GM10847 (cell line): ENCODE measurements around the gene PXN.

ENCODE experiments used
- POLR2A ChIP-seq: IDR thresholded peaks from 2 replicates; pipeline ENCODE4 v1.6.1; 2011; ENCODE audit not compliant: insufficient read length; ENCODE audit errors: extremely low read depth

PXN gene

DNA sequence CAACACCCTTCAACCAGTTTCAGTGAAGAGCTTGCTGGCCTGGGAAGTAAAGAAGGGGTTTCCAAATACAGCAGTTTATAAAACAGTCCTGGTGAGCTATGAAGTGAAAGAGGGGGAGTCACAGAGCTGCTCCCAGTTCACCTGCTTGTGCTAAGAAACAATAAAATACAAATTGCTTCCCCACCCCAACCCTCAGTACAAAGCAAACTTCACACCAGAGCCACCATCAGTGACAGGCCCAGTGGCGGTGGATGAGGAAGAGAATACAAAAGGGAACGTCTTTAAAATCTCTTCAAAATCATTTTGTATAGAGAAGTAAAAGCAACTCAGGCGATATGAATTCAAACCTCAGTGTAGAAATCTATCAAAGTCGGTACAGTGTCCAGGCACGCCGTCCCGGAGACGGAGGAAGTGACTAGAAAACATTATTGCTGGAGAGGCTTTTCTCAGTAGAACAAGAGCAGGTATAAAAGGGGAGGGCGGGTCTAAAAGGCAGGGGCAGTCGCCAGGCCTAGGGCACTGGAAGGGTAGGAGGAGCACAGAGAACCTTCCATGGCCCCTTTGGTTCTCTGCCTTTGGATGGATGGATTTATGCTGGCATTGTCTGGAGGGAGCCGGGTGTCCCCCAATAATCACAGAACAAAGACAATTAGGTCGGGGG lies 54.2 kb downstream of the PXN start:
- no peak for TF ChIP-seq POLR2A

DNA sequence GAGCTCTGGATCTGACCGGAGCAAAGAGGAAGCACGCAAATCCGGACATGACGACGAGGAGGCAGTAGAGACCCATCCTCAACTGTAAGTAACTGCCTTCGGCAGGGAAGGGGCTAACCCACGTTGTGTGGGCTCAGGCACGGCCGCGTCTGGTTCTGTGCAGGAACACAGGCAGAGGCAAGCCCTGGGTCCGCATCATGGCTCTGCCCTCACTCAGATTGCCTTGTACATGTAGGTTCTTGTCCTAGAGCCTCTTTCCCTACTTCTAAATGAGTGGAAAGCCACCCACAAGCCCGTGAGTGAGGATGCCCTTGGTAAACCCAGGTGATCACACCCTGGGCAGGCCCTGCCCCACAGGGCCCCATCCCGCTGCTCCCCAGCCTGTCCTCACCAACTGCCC lies 55.7 kb downstream of the PXN start:
- TF ChIP-seq POLR2A = no peak

DNA sequence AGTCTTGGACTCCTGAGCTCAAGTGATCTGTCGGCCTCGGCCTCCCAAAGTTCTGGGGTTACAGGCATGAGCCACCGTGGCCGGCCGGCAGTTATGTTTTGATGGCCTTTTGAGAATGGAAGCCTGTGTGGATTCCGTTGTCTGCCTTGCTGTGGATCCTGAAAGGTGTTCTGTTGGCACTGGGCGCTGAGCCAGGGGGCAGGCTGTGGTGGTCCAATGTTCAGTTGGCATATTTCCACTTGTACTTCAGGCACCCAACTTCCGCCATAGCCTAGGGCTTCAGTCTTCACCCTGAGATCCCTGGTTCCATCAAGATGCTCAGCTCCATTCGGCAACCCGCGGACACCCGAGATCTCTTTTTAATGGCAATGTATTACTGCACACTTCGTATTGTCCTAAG lies 58.3 kb downstream of the PXN start:
- TF ChIP-seq POLR2A = no peak

DNA sequence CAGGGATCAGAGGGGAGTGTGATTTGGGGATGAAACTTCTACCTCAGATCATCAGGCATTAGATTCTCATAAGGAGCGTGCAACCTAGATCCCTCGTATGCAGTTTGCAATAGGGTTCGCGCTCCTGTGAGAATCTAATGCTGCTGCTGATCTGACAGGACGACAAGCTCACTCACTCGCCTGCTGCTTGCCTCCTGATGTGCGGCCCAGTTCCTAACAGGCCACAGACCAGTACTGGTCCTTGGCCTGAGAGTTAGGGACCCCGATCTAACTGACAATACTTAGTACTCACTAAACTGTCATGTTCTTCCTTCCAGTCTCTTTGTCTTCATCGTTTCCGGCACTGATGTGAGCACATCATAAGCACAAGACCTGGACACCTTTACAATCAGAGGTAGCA lies 59.3 kb downstream of the PXN start:
- TF ChIP-seq POLR2A = no peak

- no peak for TF ChIP-seq POLR2A
Measured at GRCh38 chr12:120204171-120204570, 61.4 kb downstream of the PXN start.

DNA sequence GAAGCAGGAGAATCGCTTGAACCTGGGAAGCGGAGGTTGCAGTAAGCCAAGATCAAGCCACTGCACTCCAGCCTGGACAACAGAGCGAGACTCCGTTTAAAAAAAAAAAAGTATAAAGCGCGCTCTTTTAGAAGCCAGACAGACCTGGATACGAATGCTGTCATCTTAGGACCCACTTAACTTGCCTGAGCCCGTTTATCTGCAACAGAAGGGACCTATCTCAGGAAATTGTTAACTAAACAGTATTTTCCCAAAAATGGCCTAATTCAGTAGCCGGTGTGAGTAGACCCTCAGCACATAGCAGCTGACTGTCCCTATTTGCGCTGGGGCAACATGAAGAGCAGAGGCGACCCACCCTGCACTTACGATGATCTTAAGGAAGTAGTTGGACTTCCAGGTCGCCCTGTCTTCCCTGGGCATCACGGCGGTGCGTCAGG lies 65.1 kb downstream of the PXN start:
- TF ChIP-seq POLR2A = no peak

- TF ChIP-seq POLR2A = no peak
Measured at GRCh38 chr12:120199595-120200306, 65.8 kb downstream of the PXN start.

DNA sequence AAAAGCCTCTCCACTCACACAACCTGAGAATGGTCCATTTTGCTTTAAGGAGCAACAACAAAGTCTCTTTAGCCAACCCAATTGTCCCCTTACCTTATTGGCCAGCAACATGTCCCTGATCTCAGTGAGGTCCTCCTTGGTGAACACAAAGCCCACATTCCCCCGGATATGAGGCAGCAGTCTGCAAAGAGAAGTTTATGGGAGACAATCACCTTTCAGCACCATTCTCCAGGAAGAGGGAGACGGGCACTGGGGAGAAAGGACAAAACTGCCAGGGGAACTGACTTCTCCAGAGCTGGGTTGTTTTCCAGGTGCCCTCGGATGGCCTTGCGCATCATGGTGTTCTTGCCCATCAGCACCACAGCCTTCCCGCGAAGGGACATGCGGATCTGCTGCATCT lies 66.5 kb downstream of the PXN start:
- TF ChIP-seq POLR2A = no peak

- no peak for TF ChIP-seq POLR2A
Measured at GRCh38 chr12:120197542-120197887, 68.0 kb downstream of the PXN start.

DNA sequence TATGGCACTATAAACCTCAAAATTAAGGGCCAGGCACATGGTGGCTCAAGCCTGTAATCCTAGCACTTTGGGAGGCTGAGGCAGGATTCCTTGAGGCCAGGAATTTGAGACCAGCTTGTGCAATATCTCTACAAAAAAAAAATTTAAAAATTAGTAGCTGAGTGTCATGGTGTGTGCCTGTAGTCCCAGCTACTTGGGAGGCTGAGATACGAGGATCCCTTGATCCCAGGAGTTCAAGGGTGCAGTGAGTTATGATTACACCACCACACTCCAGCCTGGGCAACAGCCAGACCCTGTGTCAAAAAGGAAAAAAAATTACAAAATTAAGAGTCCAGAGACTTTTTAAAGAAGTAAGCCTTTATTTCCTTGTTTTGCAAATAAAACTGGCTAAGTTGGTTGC lies 69.2 kb downstream of the PXN start:
- TF ChIP-seq POLR2A = no peak

DNA sequence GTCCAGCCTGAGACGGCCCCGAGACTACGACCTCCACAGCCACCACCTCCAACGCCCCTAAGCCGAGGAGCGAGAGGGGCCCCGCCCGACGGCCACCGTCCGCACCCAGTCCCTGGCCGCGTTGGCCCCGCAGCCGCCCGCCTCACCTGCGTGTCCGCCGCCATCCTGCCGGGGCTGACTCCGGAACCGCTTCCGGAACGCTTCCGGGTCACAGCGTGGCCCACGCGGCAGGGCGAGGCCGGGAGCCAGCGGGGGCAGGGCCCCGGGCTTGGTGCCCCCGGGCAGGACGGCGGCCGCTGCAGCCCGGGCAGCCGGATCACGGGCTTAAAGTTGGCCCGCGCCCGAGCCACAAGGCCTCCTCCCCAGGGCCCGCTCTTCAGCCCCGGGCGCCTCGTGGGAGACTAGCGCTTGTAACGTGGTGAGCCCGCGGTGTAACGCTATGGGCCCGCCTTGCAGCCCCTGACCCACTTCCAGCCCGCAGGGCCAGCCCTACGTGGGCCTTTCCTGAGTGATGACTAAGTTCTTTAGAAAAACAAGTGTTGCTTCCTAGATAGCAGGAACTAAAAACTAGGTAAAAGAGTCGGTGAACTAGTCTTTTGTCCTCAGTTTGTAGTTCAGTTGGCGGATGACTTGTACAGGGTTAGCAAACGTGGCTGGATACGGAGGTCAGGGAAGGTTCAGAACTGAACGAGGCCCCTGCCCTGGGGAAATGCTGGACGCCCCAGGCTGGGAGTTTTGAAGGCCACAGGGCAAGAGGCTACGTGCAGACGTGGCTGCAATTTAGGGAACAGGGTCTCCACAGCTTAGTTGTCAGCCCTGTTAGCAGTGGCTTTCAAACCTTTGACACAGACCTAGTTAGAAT lies 70.8 kb downstream of the PXN start, which contains the start of gene GCN1:
TSS of gene GCN1 (minus strand) at position 182 of the 862 bp plus-strand sequence. CDS start at position 164, 18 bp downstream.
- peak; percentile 95 for TF ChIP-seq POLR2A

- no peak for TF ChIP-seq POLR2A
Measured at GRCh38 chr12:120194226-120194533, 71.3 kb downstream of the PXN start.

GRCh38 chr12:120190985-120191480 lies 74.5 kb downstream of the PXN start:
- no peak for TF ChIP-seq POLR2A

DNA sequence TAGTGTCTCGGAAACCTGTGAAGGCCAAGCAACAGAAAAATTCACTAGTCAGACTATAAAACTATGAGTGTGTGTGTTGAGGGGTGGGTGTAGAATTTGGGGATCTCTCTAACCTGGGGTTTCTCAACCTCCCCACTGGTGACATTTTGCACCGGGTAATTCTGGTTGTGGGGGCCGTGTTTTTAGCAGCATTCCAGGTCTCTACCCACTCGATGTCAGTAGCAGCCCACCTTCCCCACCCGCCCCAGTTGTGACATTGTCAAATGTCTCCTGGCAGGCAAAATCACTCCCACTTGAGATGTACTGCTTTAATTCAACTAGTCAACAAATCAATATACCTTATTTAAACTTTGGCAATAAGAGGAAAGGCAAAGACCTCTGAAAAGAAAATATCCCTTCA lies 75.1 kb downstream of the PXN start:
- no peak for TF ChIP-seq POLR2A

DNA sequence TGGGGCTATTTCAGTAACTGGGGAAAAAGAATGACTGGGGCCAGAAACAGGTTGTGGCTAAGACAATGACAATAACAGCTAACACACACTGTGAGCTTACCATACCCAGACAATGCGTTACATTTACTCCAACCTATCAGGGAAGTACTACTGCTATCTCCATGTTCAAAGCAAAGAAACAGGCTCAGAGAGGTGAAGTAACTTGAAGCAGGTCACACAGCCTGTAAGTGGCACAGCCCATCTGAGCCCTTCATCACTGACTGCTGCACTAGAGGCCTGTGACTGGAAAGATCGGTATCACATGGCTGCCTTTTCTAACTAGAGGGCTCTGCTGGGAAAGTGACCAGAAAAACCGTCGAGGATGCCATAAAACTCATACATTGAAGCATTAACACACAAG lies 78.9 kb downstream of the PXN start:
- TF ChIP-seq POLR2A = no peak

GRCh38 chr12:120183211-120183631 lies 82.3 kb downstream of the PXN start:
- TF ChIP-seq POLR2A = no peak
